HPDE6-E6E7 (cell line): ENCODE measurements around the gene EOMES.
"Not testable (repeated sequence)": the region's sequence is repeated elsewhere in the genome, so short reads cannot be mapped to it uniquely, and the experiment has no call there.

Source experiments
- DNase-seq: peaks from one replicate; pipeline ENCODE4 v3.0.0; 2011; ENCODE audit warnings: missing footprints; ENCODE audit errors: extremely low spot score

EOMES gene

GRCh38 chr3:27721717-27722564 lies at the start of gene EOMES:
Gene EOMES, minus strand, starts transcription at chr3:27722323. Its CDS starts 29 bp downstream, at chr3:27722294.
- no peak for DNase-seq

- DNase-seq: not testable (repeated sequence)
Measured at GRCh38 chr3:27770384-27770783, 48.3 kb upstream of the EOMES start.

GRCh38 chr3:27767000-27767399 lies 44.9 kb upstream of the EOMES start:
- DNase-seq: no peak

- DNase-seq: peak; percentile 37
Measured at GRCh38 chr3:27758083-27758482, 36.0 kb upstream of the EOMES start.

GRCh38 chr3:27756877-27757276 lies 34.8 kb upstream of the EOMES start:
- peak; percentile 1 for DNase-seq

GRCh38 chr3:27752926-27753325 lies 30.8 kb upstream of the EOMES start:
- DNase-seq: no peak

GRCh38 chr3:27749643-27750042 lies 27.5 kb upstream of the EOMES start:
- no peak for DNase-seq

- no peak for DNase-seq
Measured at GRCh38 chr3:27746838-27747237, 24.7 kb upstream of the EOMES start.

GRCh38 chr3:27740854-27741253 lies 18.7 kb upstream of the EOMES start:
- no peak for DNase-seq

GRCh38 chr3:27737091-27737490 lies 15.0 kb upstream of the EOMES start:
- DNase-seq: no peak

- no peak for DNase-seq
Measured at GRCh38 chr3:27730774-27731659, 8.9 kb upstream of the EOMES start.

- DNase-seq: no peak
Measured at GRCh38 chr3:27729748-27730611, 7.9 kb upstream of the EOMES start.

- DNase-seq: no peak
Measured at GRCh38 chr3:27729325-27729724, 7.2 kb upstream of the EOMES start.

- no peak for DNase-seq
Measured at GRCh38 chr3:27728195-27729087, 6.3 kb upstream of the EOMES start.

GRCh38 chr3:27726240-27726639 lies 4.1 kb upstream of the EOMES start:
- no peak for DNase-seq

- DNase-seq: no peak
Measured at GRCh38 chr3:27724459-27725197, 2.5 kb upstream of the EOMES start.

GRCh38 chr3:27723815-27724458 lies 1.8 kb upstream of the EOMES start:
- DNase-seq: no peak

- no peak for DNase-seq
Measured at GRCh38 chr3:27723456-27723814, 1.3 kb upstream of the EOMES start.

GRCh38 chr3:27723001-27723445 lies 900 bp upstream of the EOMES start:
- no peak for DNase-seq
